Progenitor cell of endocrine pancreas (in vitro differentiated cells): ENCODE data around the gene CCRL2. TPM values are rescaled to one million over a fixed set of nuclear protein-coding genes. Genes with fewer than 3 reads are reported as not detected.

ENCODE experiments used
- DNase-seq: peaks from one replicate; pipeline ENCODE4 v3.0.0; 2021; ENCODE audit warnings: low spot score; ENCODE audit not compliant: unreplicated experiment
- H3K27ac Mint-ChIP-seq: 2 replicates; pipeline ENCODE4 v1.8.0; 2021; ENCODE audit warnings: mild to moderate bottlenecking, moderate library complexity, mixed read lengths
- H3K27me3 Mint-ChIP-seq: 2 replicates; pipeline ENCODE4 v1.8.0; 2021; ENCODE audit warnings: mixed read lengths
- H3K36me3 Mint-ChIP-seq: 2 replicates; pipeline ENCODE4 v1.8.0; 2022; ENCODE audit warnings: mixed read lengths; ENCODE audit not compliant: insufficient read depth
- H3K4me1 Mint-ChIP-seq: 2 replicates; pipeline ENCODE4 v1.8.0; 2021; ENCODE audit warnings: low read depth, mixed read lengths
- H3K4me3 Mint-ChIP-seq: 2 replicates; pipeline ENCODE4 v1.8.0; 2021; ENCODE audit warnings: low read depth, mild to moderate bottlenecking, moderate library complexity, mixed read lengths
- H3K9me3 Mint-ChIP-seq: 2 replicates; pipeline ENCODE4 v1.8.0; 2021; ENCODE audit warnings: low read depth, mixed read lengths
- total RNA-seq: library from RNA; stranded (reverse); gene quantifications from 2 replicates; pipeline ENCODE4 v1.2.1, GENCODE V29; 2021
- TF ChIP-seq, protein P1 (sequence below): fragments of 200-600 bp; sonication (generic); IDR thresholded peaks from one replicate; pipeline ENCODE4 v1.5.0; 2021; ENCODE audit warnings: antibody characterized with exemption, mild to moderate bottlenecking; ENCODE audit not compliant: unreplicated experiment

The CCRL2 gene
- total RNA-seq, 1 donor from 2014 or later, result not detected

DNA sequence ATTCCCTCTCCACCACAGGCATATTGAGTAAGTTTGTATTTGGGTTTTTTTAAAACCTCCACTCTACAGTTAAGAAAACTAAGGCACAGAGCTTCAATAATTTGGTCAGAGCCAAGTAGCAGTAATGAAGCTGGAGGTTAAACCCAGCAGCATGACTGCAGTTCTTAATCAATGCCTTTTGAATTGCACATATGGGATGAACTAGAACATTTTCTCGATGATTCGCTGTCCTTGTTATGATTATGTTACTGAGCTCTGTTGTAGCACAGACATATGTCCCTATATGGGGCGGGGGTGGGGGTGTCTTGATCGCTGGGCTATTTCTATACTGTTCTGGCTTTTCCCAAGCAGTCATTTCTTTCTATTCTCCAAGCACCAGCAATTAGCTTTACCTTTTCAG lies 37.9 kb upstream of the CCRL2 start:
- Mint-ChIP-seq H3K27ac (no peak overlapping the region), H3K4me1 (no peaks in the 10 kb centered on the region), H3K27me3 (peaks cover 33% of the 10 kb centered on the region), H3K4me3 (no peak overlapping the region), H3K9me3 (no peaks in the 10 kb centered on the region), H3K36me3 (no peaks in the 10 kb centered on the region)
- TF ChIP-seq, protein P1, sequence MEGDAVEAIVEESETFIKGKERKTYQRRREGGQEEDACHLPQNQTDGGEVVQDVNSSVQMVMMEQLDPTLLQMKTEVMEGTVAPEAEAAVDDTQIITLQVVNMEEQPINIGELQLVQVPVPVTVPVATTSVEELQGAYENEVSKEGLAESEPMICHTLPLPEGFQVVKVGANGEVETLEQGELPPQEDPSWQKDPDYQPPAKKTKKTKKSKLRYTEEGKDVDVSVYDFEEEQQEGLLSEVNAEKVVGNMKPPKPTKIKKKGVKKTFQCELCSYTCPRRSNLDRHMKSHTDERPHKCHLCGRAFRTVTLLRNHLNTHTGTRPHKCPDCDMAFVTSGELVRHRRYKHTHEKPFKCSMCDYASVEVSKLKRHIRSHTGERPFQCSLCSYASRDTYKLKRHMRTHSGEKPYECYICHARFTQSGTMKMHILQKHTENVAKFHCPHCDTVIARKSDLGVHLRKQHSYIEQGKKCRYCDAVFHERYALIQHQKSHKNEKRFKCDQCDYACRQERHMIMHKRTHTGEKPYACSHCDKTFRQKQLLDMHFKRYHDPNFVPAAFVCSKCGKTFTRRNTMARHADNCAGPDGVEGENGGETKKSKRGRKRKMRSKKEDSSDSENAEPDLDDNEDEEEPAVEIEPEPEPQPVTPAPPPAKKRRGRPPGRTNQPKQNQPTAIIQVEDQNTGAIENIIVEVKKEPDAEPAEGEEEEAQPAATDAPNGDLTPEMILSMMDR, result no peak
- DNase-seq, result no peak

GRCh38 chr3:46369675-46370132 lies 37.4 kb upstream of the CCRL2 start:
- Mint-ChIP-seq H3K27ac (no peak overlapping the region), H3K4me1 (no peaks in the 10 kb centered on the region), H3K27me3 (peaks cover 36% of the 10 kb centered on the region), H3K36me3 (no peaks in the 10 kb centered on the region), H3K4me3 (no peak overlapping the region), H3K9me3 (no peaks in the 10 kb centered on the region)
- no peak for DNase-seq
- TF ChIP-seq, protein P1, result no peak

DNA sequence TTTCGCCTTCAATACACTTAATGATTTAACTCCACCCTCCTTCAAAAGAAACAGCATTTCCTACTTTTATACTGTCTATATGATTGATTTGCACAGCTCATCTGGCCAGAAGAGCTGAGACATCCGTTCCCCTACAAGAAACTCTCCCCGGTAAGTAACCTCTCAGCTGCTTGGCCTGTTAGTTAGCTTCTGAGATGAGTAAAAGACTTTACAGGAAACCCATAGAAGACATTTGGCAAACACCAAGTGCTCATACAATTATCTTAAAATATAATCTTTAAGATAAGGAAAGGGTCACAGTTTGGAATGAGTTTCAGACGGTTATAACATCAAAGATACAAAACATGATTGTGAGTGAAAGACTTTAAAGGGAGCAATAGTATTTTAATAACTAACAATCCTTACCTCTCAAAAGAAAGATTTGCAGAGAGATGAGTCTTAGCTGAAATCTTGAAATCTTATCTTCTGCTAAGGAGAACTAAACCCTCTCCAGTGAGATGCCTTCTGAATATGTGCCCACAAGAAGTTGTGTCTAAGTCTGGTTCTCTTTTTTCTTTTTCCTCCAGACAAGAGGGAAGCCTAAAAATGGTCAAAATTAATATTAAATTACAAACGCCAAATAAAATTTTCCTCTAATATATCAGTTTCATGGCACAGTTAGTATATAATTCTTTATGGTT lies 36.1 kb upstream of the CCRL2 start, which contains the start of gene CCR5:
CCR5 (plus strand) TSS at position 108 of the 680 bp plus-strand sequence. CDS start 1,957 bp downstream, outside the sequence.
- TF ChIP-seq, protein P1, result no peak
- H3K27ac Mint-ChIP-seq, result no peak within 1 kb of the TSS
- no peaks in the 10 kb centered on the region for H3K36me3 Mint-ChIP-seq
- no peak for DNase-seq
- no peaks in the 10 kb centered on the region for H3K4me1 Mint-ChIP-seq
- no peaks in the 10 kb centered on the region for H3K9me3 Mint-ChIP-seq
- peaks cover 43% of the 10 kb centered on the region for H3K27me3 Mint-ChIP-seq
- H3K4me3 Mint-ChIP-seq, result no peak within 1 kb of the TSS

GRCh38 chr3:46371519-46372340 lies 35.3 kb upstream of the CCRL2 start:
- no peaks in the 10 kb centered on the region for H3K36me3 Mint-ChIP-seq
- no peak for DNase-seq
- H3K4me3 Mint-ChIP-seq, result no peak overlapping the region
- TF ChIP-seq, protein P1, result no peak
- H3K4me1 Mint-ChIP-seq, result no peaks in the 10 kb centered on the region
- H3K27me3 Mint-ChIP-seq, result peaks cover 44% of the 10 kb centered on the region
- no peaks in the 10 kb centered on the region for H3K9me3 Mint-ChIP-seq
- no peak overlapping the region for H3K27ac Mint-ChIP-seq

- Mint-ChIP-seq H3K4me1 (no peaks in the 10 kb centered on the region), H3K27me3 (peaks cover 47% of the 10 kb centered on the region), H3K9me3 (no peaks in the 10 kb centered on the region), H3K4me3 (no peak overlapping the region), H3K36me3 (no peaks in the 10 kb centered on the region), H3K27ac (no peak overlapping the region)
- TF ChIP-seq, protein P1, result peak; percentile 50
- no peak for DNase-seq
Measured at GRCh38 chr3:46372492-46373359, 34.3 kb upstream of the CCRL2 start.
